LHCN-M2 (cell line): ENCODE results near the gene HMX2. TPM values are rescaled to one million over a fixed set of nuclear protein-coding genes. Genes with fewer than 3 reads are reported as not detected.

Experiments used
- DNase-seq: peaks from one replicate; pipeline ENCODE4 v3.0.0-alpha.2; 2012; ENCODE audit warnings: low read depth
- total RNA-seq: library from RNA; depleted of rRNA; stranded (reverse); fragments of >200 nt; gene quantifications from 2 replicates; pipeline ENCODE4 v1.2.3, GENCODE V29; 2014; rRNA removed

Gene HMX2
- total RNA-seq, 1 experiment from 2014 or later, result not detected

DNA sequence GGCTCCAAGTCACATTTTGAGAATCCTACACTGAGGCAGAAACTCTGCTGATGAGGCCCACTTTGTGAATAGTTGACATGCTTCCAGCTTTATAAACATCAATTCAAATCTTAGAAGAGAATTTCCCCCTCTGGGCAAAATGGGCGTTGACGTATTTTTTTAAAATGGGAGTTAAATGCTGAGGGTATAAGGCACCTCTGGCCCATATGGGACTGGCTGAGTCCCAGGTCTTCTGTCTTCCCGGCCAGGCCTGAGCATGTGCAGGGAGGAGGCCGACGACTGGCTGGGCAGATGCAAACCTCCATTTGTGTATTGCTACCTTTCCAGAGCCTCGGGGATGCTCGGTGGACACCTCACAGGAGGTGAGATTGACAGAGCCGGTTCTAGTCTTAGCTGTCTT lies 44.0 kb downstream of the HMX2 start:
- DNase-seq, result no peak

DNA sequence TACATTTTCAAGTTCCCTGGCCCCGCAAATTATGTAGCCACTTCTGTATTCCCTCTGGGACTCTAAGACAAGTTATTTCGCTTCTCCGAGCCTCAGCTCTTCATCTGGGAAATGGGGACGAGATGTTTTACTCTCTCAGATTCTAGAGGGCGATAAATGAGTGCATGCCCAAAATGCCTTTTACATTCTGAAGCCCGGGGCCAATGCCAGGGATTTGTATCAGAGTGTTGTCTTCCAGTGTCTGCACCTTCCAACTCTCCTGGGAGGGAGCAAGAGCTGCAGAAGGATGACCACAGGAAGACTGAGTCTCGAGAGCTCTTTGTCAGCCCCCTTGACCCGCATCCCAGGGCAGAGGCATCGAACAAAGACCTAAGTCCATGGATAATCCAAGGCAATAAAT lies 46.1 kb downstream of the HMX2 start:
- no peak for DNase-seq

Other genes starting within 250 kb of the HMX2 start
- not detected in 2 replicates for gene FAM24A, start 237.5 kb upstream of the HMX2 start, total RNA-seq
- 13.4 and 16.9 TPM in 2 replicates for gene C10orf88, start 193.9 kb upstream of the HMX2 start, total RNA-seq
- gene PSTK, start 167.7 kb upstream of the HMX2 start, total RNA-seq, result 5.6 and 9.4 TPM in 2 replicates
- gene IKZF5, start 139.3 kb upstream of the HMX2 start, total RNA-seq, result 3.5 and 4.5 TPM in 2 replicates
- gene ACADSB, start 139.1 kb upstream of the HMX2 start, total RNA-seq, result 8.4 and 9.2 TPM in 2 replicates
- not detected in 2 replicates for gene HMX3, start 12.2 kb upstream of the HMX2 start, total RNA-seq
- gene BUB3, start 6.3 kb downstream of the HMX2 start, total RNA-seq, result 361 and 363 TPM in 2 replicates